MM.1S (cell line): ENCODE measurements around the gene KDM4B.

ENCODE experiments used
- DNase-seq: peaks from one replicate; pipeline ENCODE4 v3.0.0-alpha.2; 2015
- H2AFZ ChIP-seq: fragments of 300-600 bp; sonication (generic); 2 replicates; pipeline ENCODE4 v1.6.0; 2016; ENCODE audit warnings: antibody characterized with exemption, low read length
- H3F3A ChIP-seq: fragments of 300-600 bp; sonication (generic); 2 replicates; pipeline ENCODE4 v1.6.1; 2016; ENCODE audit warnings: mild to moderate bottlenecking, antibody characterized with exemption, low read length, moderate library complexity, mixed read lengths; ENCODE audit not compliant: insufficient read depth
- H3K27ac ChIP-seq: fragments of 300-600 bp; sonication (generic); 2 replicates; pipeline ENCODE4 v1.5.1; 2016; ENCODE audit warnings: mild to moderate bottlenecking, low read length
- H3K27me3 ChIP-seq: fragments of 300-600 bp; sonication (generic); replicated peaks from 2 replicates; pipeline ENCODE4 v1.6.0; 2016; ENCODE audit warnings: low read length; ENCODE audit not compliant: insufficient read depth
- H3K36me3 ChIP-seq: fragments of 300-600 bp; sonication (generic); replicated peaks from 2 replicates; pipeline ENCODE4 v1.6.1; 2016; ENCODE audit warnings: mild to moderate bottlenecking, low read length, mixed read lengths; ENCODE audit not compliant: insufficient read depth
- H3K4me1 ChIP-seq: fragments of 300-600 bp; sonication (generic); 2 replicates; pipeline ENCODE4 v1.6.1; 2016; ENCODE audit warnings: low read length, mixed read lengths
- H3K4me2 ChIP-seq: fragments of 300-600 bp; sonication (generic); 2 replicates; pipeline ENCODE4 v1.6.0; 2016; ENCODE audit warnings: low read depth, low read length
- H3K4me3 ChIP-seq: fragments of 300-600 bp; sonication (generic); 2 replicates; pipeline ENCODE4 v1.5.1; 2016; ENCODE audit warnings: low read length, mixed read lengths
- H3K79me2 ChIP-seq: fragments of 300-600 bp; sonication (generic); 2 replicates; pipeline ENCODE4 v1.6.1; 2016; ENCODE audit warnings: mixed run types, low read length, mixed read lengths
- H3K9ac ChIP-seq: fragments of 300-600 bp; sonication (generic); 2 replicates; pipeline ENCODE4 v1.6.1; 2016; ENCODE audit warnings: low read length, mixed read lengths
- H3K9me2 ChIP-seq: fragments of 300-600 bp; sonication (generic); replicated peaks from 2 replicates; pipeline ENCODE4 v1.6.1; 2016; ENCODE audit warnings: mild to moderate bottlenecking, low read length, mixed read lengths; ENCODE audit not compliant: insufficient read depth
- H3K9me3 ChIP-seq: fragments of 300-600 bp; sonication (generic); replicated peaks from 2 replicates; pipeline ENCODE4 v1.6.1; 2016; ENCODE audit warnings: mild to moderate bottlenecking, low read length, mixed read lengths; ENCODE audit not compliant: insufficient read depth
- H4K20me1 ChIP-seq: fragments of 300-600 bp; sonication (generic); 2 replicates; pipeline ENCODE4 v1.6.1; 2016; ENCODE audit warnings: mild to moderate bottlenecking, low read length, moderate library complexity, mixed read lengths; ENCODE audit not compliant: insufficient read depth
- CTCF ChIP-seq: fragments of 300-600 bp; sonication (generic); IDR thresholded peaks from 2 replicates; pipeline ENCODE4 v1.5.1; 2016; ENCODE audit warnings: antibody characterized with exemption, low read length, mixed read lengths
- EZH2 ChIP-seq: fragments of 300-600 bp; sonication (generic); optimal IDR thresholded peaks from 2 replicates; pipeline ENCODE3; 2017; ENCODE audit warnings: low read depth, mild to moderate bottlenecking, antibody characterized with exemption, low read length, mixed read lengths
- EZH2phosphoT487 ChIP-seq: fragments of 300-600 bp; sonication (generic); IDR thresholded peaks from 2 replicates; pipeline ENCODE4 v1.6.1; 2018; ENCODE audit warnings: antibody characterized with exemption, low read length

The KDM4B gene

GRCh38 chr19:4962085-4962619 is 6.8 kb upstream of the KDM4B start:
- Histone ChIP-seq H3K4me2 (no peak overlapping the region), H4K20me1 (no peaks in the 10 kb centered on the region), H3K4me3 (no peak overlapping the region), H3F3A (no peaks in the 10 kb centered on the region; the same call in 1 of the 2 replicates), H3K4me1 (no peaks in the 10 kb centered on the region), H3K9me2 (no peaks in the 10 kb centered on the region), H3K79me2 (no peaks in the 10 kb centered on the region), H3K9ac (no peak overlapping the region), H3K36me3 (no peaks in the 10 kb centered on the region), H2AFZ (no peak overlapping the region), H3K27ac (no peak overlapping the region), H3K9me3 (no peaks in the 10 kb centered on the region), H3K27me3 (no peaks in the 10 kb centered on the region)
- DNase-seq: no peak
- TF ChIP-seq EZH2 (no peak), EZH2phosphoT487 (no peak), CTCF (no peak)

- H3K27ac ChIP-seq: no peak overlapping the region
- 0 out of 2 replicates have a peak, but pooled peaks cover 3% of the 10 kb centered on the region for H4K20me1 ChIP-seq
- H2AFZ ChIP-seq: no peak overlapping the region
- H3K36me3 ChIP-seq: no peaks in the 10 kb centered on the region
- no peak for DNase-seq
- H3K27me3 ChIP-seq: no peaks in the 10 kb centered on the region
- H3K9ac ChIP-seq: no peak overlapping the region
- TF ChIP-seq CTCF (no peak), EZH2 (no peak), EZH2phosphoT487 (no peak)
- no peaks in the 10 kb centered on the region for H3K9me2 ChIP-seq
- no peak overlapping the region for H3K4me3 ChIP-seq
- peaks cover 10% of the 10 kb centered on the region for H3F3A ChIP-seq
- no peak overlapping the region for H3K4me2 ChIP-seq
- peaks cover 7% of the 10 kb centered on the region for H3K79me2 ChIP-seq
- H3K9me3 ChIP-seq: no peaks in the 10 kb centered on the region
- peaks cover 4% of the 10 kb centered on the region; the same call in 1 of the 2 replicates for H3K4me1 ChIP-seq
Observed at GRCh38 chr19:4965061-4965460, 3.9 kb upstream of the KDM4B start.

- Histone ChIP-seq H3K79me2 (peaks cover 22% of the 10 kb centered on the region), H3K27me3 (no peaks in the 10 kb centered on the region), H3K4me2 (no peak overlapping the region), H4K20me1 (peaks cover 12% of the 10 kb centered on the region), H3K27ac (no peak overlapping the region), H3K36me3 (no peaks in the 10 kb centered on the region), H3K4me1 (peaks cover 4% of the 10 kb centered on the region; the same call in 1 of the 2 replicates), H3K4me3 (no peak overlapping the region), H3K9me2 (no peaks in the 10 kb centered on the region), H3K9ac (no peak overlapping the region), H3F3A (peaks cover 14% of the 10 kb centered on the region), H2AFZ (no peak overlapping the region), H3K9me3 (no peaks in the 10 kb centered on the region)
- TF ChIP-seq CTCF (no peak), EZH2phosphoT487 (no peak), EZH2 (no peak)
- no peak for DNase-seq
Observed at GRCh38 chr19:4966591-4966990, 2.3 kb upstream of the KDM4B start.
